SK-N-MC (cell line): Measurements from ENCODE around the gene BEST4.

Experiments used
- EZH2 ChIP-seq: fragments of 200-600 bp; sonication (generic); IDR thresholded peaks from one replicate; pipeline ENCODE4 v1.6.1; 2017; ENCODE audit warnings: antibody characterized with exemption
- FOXP2 ChIP-seq: optimal IDR thresholded peaks from 2 replicates; pipeline ENCODE3; 2011; ENCODE audit warnings: mild to moderate bottlenecking, moderate library complexity; ENCODE audit not compliant: insufficient read depth; ENCODE audit errors: extremely low read length, control extremely low read depth
- POLR2AphosphoS5 ChIP-seq: IDR thresholded peaks from 2 replicates; pipeline ENCODE4 v1.6.1; 2012; ENCODE audit warnings: mild to moderate bottlenecking, low read depth, low read length, borderline replicate concordance

DNA sequence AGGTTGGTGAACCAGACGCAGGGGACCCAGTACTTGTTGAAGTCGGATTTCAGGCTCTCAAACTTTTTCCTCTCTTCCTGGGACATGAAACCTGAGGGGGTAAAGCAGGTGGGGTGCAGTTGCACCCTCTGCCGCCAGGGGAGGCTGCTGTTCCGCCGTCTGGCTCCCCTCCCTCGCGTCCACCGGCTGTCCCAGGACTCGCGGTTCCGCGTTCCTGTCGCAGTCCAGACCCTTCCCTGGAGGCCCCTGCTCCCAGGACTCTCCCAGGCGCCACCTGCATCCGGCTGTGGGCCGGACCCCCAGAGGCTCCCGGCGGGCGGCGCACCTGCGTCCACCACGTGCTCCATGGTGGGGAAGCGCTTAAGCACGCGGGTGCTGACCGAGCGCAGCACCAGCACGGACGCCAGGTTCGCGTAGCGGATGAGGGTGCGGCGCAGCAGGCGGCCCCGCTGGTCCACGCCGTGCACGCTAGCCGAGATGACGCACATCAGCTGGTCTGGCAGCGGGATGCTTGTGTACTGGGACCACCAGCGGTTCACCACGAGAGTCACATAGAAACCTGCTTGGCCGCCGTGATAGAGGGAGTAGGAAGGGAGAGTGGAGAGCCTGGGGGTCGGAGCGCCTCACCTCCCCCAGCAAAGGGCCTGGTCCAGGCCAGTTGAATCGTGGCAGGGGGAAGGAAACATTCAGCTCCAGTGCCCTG, 1.7 kb downstream of the BEST4 start:
- TF ChIP-seq POLR2AphosphoS5 (no peak), EZH2 (no peak), FOXP2 (no peak)
